Vagina (tissue), 2 donors: ENCODE data around the gene NFE2L1.

ENCODE experiments used
- CTCF ChIP-seq, 3 experiments: fragments of 450-650 bp in 2 of 3; fragments of 200-600 bp in 1 of 3; sonication (generic) in 1 of 3; IDR thresholded peaks; one replicate each; pipeline ENCODE4 v1.5.1; 2017 to 2019; ENCODE audit warnings: antibody characterized with exemption in 3 of 3, mild to moderate bottlenecking in 2 of 3, moderate library complexity in 2 of 3
- POLR2A ChIP-seq, 2 donors: fragments of 450-650 bp; IDR thresholded peaks; one replicate each; pipeline ENCODE4 v1.6.1; 2017; ENCODE audit warnings: antibody characterized with exemption in 2 of 2, mild to moderate bottlenecking in 2 of 2, moderate library complexity in 2 of 2
- POLR2AphosphoS5 ChIP-seq, 2 donors: sonication (generic); formaldehyde crosslinking; IDR thresholded peaks; one replicate each; pipeline ENCODE4 v1.9.0; 2017; ENCODE audit warnings: antibody characterized with exemption in 2 of 2, mild to moderate bottlenecking in 2 of 2, low read depth in 1 of 2; ENCODE audit not compliant: insufficient read depth in 1 of 2

DNA sequence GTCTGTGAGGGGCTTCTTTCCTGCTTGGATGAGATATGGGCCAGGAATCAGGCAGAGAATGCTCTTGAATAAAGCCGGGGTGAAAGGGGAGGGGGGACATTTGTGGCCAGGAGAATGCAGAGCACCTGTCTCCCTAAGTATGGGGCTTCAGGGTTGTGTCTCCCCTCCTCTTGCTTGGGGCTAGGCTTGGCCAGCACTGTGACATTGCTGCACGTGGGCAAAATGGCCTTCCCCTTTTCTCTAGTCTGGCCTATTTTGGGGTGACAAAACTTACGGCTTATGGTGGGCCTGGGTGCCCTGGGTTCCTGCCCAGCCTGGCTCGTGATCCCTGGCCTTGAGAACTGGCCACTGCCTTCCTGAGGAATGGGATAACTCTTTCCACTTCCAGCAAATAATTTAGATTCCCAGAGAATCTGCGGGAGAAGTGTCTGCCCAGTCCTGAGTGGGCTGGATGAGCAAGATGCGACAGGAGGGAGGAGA is 5.6 kb downstream of the NFE2L1 start:
- TF ChIP-seq CTCF (IDR thresholded peaks at IDR 0.05) (no peak), POLR2AphosphoS5 (IDR thresholded peaks at IDR 0.05; ENCODE audit: insufficient read depth in 1 of 2, low read depth in 1 of 2) (no peak), POLR2A (IDR thresholded peaks at IDR 0.05) (no peak)
